ENCODE measurements around the gene ANKRD13A.

GRCh38 chr12:109951751-109952150, 47.5 kb upstream of the ANKRD13A start:
- TF ChIP-seq CTCF (IDR thresholded peaks at IDR 0.05) (no peak), EP300 (IDR thresholded peaks at IDR 0.05) (no peak)

Measured in ovary (tissue), 3 donors.